Measurements from ENCODE around the gene TCOF1. TPM values are rescaled to one million over a fixed set of nuclear protein-coding genes. Genes with fewer than 3 reads are reported as not detected.
A peak's percentile ranks its signal among the peaks of the same experiment; 100 is the strongest.

Gene TCOF1
- total RNA-seq, 4 donors from 2014 or later: 19.4 to 85.0 (median 28.2) TPM

DNA sequence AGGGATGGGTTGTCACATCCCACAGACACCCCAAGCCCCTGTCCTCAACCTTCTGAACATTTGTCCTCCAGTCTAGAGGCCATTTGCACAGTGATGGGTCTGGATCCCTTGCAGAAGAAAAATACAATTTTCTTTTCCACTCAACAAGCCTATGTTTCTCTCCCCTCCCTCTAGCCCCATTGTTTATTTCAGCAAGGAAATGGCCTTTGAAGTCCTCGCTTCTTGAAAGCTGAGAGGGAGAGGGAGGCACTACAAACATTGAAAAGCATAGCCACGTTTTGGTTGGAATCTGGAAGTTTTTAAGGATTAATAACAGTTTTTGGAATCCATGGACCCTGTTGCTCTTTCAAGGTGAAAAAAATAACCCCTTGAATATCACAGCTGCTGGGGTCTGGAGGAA is 30.8 kb upstream of the TCOF1 start:
- H3K27ac ChIP-seq: no peak overlapping the region
- DNase-seq: no peak
- H3K4me1 ChIP-seq: no peaks in the 10 kb centered on the region
- TF ChIP-seq POLR2A (IDR thresholded peaks at IDR 0.05) (no peak), CTCF (IDR thresholded peaks at IDR 0.05) (no peak)
- H3K36me3 ChIP-seq: no peaks in the 10 kb centered on the region
- H3K9me3 ChIP-seq: no peaks in the 10 kb centered on the region
- H3K27me3 ChIP-seq: no peaks in the 10 kb centered on the region
- H3K4me3 ChIP-seq: no peak overlapping the region

GRCh38 chr5:150327139-150327538 is 30.4 kb upstream of the TCOF1 start:
- Histone ChIP-seq H3K36me3 (no peaks in the 10 kb centered on the region), H3K27me3 (no peaks in the 10 kb centered on the region), H3K4me3 (no peak overlapping the region), H3K4me1 (no peaks in the 10 kb centered on the region), H3K9me3 (no peaks in the 10 kb centered on the region), H3K27ac (no peak overlapping the region)
- DNase-seq: no peak
- TF ChIP-seq CTCF (IDR thresholded peaks at IDR 0.05) (no peak), POLR2A (IDR thresholded peaks at IDR 0.05) (no peak)

- TF ChIP-seq POLR2A (IDR thresholded peaks at IDR 0.05): no peak
- Histone ChIP-seq H3K9me3 (no peaks in the 10 kb centered on the region), H3K4me1 (no peaks in the 10 kb centered on the region), H3K36me3 (no peaks in the 10 kb centered on the region), H3K27me3 (no peaks in the 10 kb centered on the region), H3K27ac (peak overlapping the region in 1 of 4 donors; percentile 26), H3K4me3 (no peak overlapping the region)
- no peak for DNase-seq
Measured at GRCh38 chr5:150328515-150328914, 29.0 kb upstream of the TCOF1 start.

DNA sequence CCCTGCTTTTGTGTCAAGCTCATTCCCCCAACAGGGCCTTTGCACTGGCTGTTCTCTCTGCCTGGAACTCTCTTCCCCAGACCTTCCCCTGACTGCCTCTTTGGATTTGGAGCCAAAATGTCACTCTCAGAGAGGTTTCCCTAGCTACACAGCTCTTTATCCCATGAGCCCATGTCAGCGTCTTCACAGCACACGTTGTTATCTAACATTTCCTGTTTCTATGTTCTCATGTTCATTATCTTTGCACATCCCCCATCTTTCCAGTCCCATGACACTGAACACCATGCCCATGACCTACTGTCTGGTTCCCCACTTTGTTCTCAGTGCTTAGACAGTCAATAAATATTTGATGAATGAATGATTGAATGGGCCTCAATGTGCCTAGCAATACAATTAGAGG is 28.5 kb upstream of the TCOF1 start:
- Histone ChIP-seq H3K4me3 (no peak overlapping the region), H3K36me3 (no peaks in the 10 kb centered on the region), H3K4me1 (no peaks in the 10 kb centered on the region), H3K27me3 (no peaks in the 10 kb centered on the region), H3K27ac (peak overlapping the region in 1 of 4 donors; percentile 26), H3K9me3 (no peaks in the 10 kb centered on the region)
- DNase-seq: no peak
- TF ChIP-seq CTCF (IDR thresholded peaks at IDR 0.05) (no peak), POLR2A (IDR thresholded peaks at IDR 0.05) (no peak)

DNA sequence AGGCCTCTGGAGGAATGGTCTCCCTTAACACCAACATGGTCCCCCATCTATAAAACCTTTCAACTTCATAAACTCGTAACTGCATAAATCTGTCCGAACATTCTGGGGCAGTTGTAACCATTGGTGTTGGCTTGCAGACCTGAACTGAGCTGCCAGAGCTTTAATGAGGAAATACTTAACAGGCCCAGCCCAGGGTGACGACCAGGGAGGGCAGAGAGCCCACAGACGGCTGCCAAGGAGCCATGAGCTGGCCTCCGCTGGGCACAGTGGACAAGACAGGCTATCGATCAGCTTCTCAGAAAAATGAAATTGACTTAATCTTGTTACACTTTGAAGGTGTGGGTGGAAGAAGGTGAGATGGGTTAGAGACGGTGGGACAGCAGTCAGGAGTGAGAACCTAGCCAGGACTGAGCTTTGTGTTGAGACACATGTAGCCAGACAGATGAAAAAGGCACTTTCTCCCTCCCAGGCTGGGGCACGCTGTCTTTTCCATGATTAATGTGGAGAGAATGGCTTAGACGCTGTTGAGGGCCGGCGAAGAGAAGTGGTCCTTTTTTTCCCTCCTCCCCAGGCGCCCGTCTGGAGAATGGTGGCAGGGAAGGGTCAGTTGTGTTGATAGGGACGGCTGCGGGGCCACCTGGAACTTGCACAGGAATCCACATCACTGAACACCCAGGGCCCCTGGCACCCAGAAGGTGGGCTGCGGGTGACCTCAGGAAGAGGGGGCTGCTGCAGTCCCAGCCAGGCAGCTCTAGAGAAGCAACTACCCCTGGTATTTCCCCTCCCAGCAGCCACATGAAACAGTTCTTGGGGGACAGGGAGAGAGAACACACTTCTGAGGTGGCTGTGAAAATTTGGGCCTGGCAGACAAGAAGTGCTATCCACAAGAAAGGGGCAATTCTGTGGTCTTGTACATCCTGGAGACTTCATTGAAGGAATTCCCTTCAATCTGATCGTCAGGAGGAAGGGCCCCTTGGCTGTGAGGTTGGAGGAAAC is 27.3 kb upstream of the TCOF1 start:
- H3K27ac ChIP-seq: no peak overlapping the region
- H3K9me3 ChIP-seq: no peaks in the 10 kb centered on the region
- H3K27me3 ChIP-seq: no peaks in the 10 kb centered on the region
- no peaks in the 10 kb centered on the region for H3K4me1 ChIP-seq
- H3K36me3 ChIP-seq: no peaks in the 10 kb centered on the region
- no peak overlapping the region for H3K4me3 ChIP-seq
- DNase-seq: no peak
- TF ChIP-seq POLR2A (IDR thresholded peaks at IDR 0.05) (no peak), CTCF (IDR thresholded peaks at IDR 0.05) (no peak)

DNA sequence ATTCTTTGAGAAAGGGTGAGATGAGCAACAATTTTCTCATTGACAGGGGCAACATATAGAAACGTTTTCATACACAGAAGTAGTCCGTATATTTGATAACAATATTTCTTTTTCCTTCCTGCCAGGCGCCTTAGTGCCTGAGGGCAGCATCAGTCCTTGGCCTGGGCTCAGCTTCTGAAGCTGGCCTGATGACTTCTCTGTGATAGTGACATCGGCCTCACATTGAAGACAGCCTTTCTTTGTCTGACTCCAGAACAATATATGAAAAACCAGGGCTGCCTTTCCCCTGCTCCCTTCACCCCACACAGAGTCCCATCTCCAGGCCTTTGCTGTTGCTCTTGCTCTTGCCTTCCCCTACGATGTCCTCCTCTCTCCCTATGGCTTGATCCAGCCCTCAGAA is 24.1 kb upstream of the TCOF1 start:
- H3K4me1 ChIP-seq: no peaks in the 10 kb centered on the region
- H3K27ac ChIP-seq: no peak overlapping the region
- DNase-seq: no peak
- TF ChIP-seq CTCF (IDR thresholded peaks at IDR 0.05) (no peak), POLR2A (IDR thresholded peaks at IDR 0.05) (no peak)
- H3K36me3 ChIP-seq: no peaks in the 10 kb centered on the region
- H3K9me3 ChIP-seq: no peaks in the 10 kb centered on the region
- no peak overlapping the region for H3K4me3 ChIP-seq
- H3K27me3 ChIP-seq: no peaks in the 10 kb centered on the region
